ENCODE data around the gene SGCA. TPM values are rescaled to one million over a fixed set of nuclear protein-coding genes. Genes with fewer than 3 reads are reported as not detected.

SGCA gene
- total and polyA plus RNA-seq, 10 of the 15 experiments (the other 5 are each of a cell fraction or from before 2014, with no cell fraction given) = 0.13 to 2.2 (median 0.50) TPM; not detected in 2

DNA sequence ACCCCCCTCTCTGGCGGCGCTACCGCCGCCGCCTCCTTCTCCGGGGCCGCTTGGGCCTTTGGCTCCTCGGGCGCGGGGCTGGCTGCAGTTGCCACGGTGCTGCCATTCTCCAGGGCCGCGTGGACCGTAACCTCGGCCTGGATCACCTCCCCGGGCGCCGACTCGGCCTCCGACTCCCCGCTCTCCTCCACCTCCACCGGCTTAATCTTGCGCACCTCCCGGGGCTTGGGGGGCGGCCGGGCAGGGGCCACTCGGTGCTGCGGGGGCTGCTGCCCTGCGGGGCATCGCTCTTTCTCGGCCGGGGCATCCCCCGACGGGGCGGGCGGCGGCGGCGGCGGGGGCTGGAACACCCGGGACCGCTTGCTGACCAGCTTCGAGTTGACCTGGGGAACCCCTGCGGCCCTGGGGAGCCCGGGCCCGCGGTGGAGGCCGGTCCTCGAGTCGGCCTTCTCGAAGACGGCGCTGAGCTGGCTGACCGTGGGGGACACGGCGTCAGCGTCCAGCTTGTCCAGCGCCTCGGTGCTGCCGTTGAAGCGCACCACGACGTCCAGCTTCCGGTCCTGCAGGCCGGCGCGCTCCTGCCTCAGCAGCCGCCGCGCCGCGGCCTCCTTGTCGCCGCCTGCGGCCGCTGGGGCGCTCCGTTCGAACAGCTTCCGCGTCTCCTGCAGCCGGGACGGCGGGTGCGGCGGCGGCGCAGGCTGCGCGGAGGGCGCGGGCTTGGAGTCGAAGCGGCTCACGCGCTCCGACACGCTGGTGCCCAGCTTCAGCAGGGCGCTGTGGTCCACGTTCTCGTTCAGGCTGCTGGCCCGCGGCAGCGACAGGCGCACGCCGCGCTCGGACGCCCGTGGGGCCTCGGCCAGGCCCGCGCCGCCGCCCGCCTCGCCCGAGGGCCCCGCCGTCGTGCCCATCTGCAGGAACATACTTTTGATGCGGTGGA is 16.1 kb upstream of the SGCA start (continued):
- TF ChIP-seq EP300 (IDR thresholded peaks at IDR 0.05; ENCODE audit: borderline replicate concordance in 1 of 2, control insufficient read depth in 1 of 2, low read depth in 2 of 2, low read length in 2 of 2) (no peak), MXI1 (IDR thresholded peaks at IDR 0.05; ENCODE audit: low read depth, low read length) (0 out of 2 replicates have a peak, but pooled peaks have one; percentile 33), E2F4 (IDR thresholded peaks at IDR 0.05; ENCODE audit: low read depth, low read length) (peak; percentile 10; the same call in 1 of the 2 replicates), LARP7 (IDR thresholded peaks at IDR 0.05) (peak; percentile 94), TBL1XR1 (IDR thresholded peaks at IDR 0.05; ENCODE audit: low read depth, low read length) (peak; percentile 25; the same call in 1 of the 2 replicates), NR2F1 (conservative IDR thresholded peaks at IDR 0.05) (peak; percentile 29; the same call in 1 of the 2 replicates), SMARCA5 (IDR thresholded peaks at IDR 0.05) (peak; percentile 79; the same call in 1 of the 2 replicates), BCL11A (IDR thresholded peaks at IDR 0.05; ENCODE audit: low read depth, low read length) (0 out of 2 replicates have a peak, but pooled peaks have one; percentile 21), PAX5 (IDR thresholded peaks at IDR 0.05; ENCODE audit: borderline replicate concordance, low read depth, low read length) (no peak), POLR2A (IDR thresholded peaks at IDR 0.05; ENCODE audit: low read depth, low read length) (peak; percentile 57; the same call in 1 of the 2 replicates), EED (IDR thresholded peaks at IDR 0.05; ENCODE audit: low read depth) (no peak), KLF5 (IDR thresholded peaks at IDR 0.05; ENCODE audit: partially characterized antibody) (no peak), BCLAF1 (IDR thresholded peaks at IDR 0.05) (no peak), SMAD5 (IDR thresholded peaks at IDR 0.05; ENCODE audit: low read depth) (no peak), CHD1 (IDR thresholded peaks at IDR 0.05; ENCODE audit: low read depth, low read length) (peak; percentile 68; the same call in 1 of the 2 replicates), NFYB (IDR thresholded peaks at IDR 0.05; ENCODE audit: insufficient read depth, low read depth, low read length) (no peak), ZZZ3 (IDR thresholded peaks at IDR 0.05; ENCODE audit: control insufficient read depth, insufficient read length, low read depth) (no peak), SPI1 (IDR thresholded peaks at IDR 0.05; ENCODE audit: borderline replicate concordance, insufficient read depth, low read depth, low read length) (no peak)
- TF ChIP-seq, protein P1, sequence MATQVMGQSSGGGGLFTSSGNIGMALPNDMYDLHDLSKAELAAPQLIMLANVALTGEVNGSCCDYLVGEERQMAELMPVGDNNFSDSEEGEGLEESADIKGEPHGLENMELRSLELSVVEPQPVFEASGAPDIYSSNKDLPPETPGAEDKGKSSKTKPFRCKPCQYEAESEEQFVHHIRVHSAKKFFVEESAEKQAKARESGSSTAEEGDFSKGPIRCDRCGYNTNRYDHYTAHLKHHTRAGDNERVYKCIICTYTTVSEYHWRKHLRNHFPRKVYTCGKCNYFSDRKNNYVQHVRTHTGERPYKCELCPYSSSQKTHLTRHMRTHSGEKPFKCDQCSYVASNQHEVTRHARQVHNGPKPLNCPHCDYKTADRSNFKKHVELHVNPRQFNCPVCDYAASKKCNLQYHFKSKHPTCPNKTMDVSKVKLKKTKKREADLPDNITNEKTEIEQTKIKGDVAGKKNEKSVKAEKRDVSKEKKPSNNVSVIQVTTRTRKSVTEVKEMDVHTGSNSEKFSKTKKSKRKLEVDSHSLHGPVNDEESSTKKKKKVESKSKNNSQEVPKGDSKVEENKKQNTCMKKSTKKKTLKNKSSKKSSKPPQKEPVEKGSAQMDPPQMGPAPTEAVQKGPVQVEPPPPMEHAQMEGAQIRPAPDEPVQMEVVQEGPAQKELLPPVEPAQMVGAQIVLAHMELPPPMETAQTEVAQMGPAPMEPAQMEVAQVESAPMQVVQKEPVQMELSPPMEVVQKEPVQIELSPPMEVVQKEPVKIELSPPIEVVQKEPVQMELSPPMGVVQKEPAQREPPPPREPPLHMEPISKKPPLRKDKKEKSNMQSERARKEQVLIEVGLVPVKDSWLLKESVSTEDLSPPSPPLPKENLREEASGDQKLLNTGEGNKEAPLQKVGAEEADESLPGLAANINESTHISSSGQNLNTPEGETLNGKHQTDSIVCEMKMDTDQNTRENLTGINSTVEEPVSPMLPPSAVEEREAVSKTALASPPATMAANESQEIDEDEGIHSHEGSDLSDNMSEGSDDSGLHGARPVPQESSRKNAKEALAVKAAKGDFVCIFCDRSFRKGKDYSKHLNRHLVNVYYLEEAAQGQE (IDR thresholded peaks at IDR 0.05; ENCODE audit: low read depth, low read length) = no peak
- TF ChIP-seq, protein P2, sequence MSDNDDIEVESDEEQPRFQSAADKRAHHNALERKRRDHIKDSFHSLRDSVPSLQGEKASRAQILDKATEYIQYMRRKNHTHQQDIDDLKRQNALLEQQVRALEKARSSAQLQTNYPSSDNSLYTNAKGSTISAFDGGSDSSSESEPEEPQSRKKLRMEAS (IDR thresholded peaks at IDR 0.05; ENCODE audit: low read depth, low read length) = no peak

All from GM12878 (cell line).